Measurements from ENCODE around the gene COL13A1.

GRCh38 chr10:69960606-69960987, 158.9 kb downstream of the COL13A1 start:
- TF ChIP-seq CTCF (IDR thresholded peaks at IDR 0.05 in 8 of 11, conservative IDR thresholded peaks at IDR 0.05 in 3 of 11) (no peak), POLR2A (IDR thresholded peaks at IDR 0.05) (no peak), POLR2AphosphoS5 (IDR thresholded peaks at IDR 0.05) (no peak)
